GM20431 (cell line): ENCODE data around the gene ZBTB21.

ENCODE experiments used
- in situ Hi-C: fragments of 300-500 bp; cut with MseI, MboI; formaldehyde crosslinking; loops from one replicate; pipeline ENCODE4 v1.15.0; 2020; ENCODE audit warnings: low sequenced_read_pairs; ENCODE audit not compliant: unreplicated experiment

ZBTB21 gene

DNA sequence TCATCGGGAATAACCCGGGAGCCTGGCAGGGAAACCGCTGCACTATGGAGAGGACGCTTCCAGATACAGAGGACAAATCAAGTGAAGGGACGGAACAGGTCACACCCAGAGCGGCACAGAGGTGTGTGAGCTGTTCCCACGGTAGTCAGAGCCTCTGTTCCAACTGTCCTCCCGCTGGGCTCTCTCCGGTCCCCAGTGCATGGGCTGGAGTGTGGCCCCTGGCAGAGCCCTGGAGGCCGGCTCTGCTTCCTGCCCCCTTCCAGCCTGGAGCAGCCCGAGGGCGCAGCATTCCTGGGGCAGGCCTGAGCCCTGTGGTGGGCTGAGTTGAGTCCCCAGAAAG is 11.9 kb upstream of the ZBTB21 start:
- in situ Hi-C loops = no loop called here

DNA sequence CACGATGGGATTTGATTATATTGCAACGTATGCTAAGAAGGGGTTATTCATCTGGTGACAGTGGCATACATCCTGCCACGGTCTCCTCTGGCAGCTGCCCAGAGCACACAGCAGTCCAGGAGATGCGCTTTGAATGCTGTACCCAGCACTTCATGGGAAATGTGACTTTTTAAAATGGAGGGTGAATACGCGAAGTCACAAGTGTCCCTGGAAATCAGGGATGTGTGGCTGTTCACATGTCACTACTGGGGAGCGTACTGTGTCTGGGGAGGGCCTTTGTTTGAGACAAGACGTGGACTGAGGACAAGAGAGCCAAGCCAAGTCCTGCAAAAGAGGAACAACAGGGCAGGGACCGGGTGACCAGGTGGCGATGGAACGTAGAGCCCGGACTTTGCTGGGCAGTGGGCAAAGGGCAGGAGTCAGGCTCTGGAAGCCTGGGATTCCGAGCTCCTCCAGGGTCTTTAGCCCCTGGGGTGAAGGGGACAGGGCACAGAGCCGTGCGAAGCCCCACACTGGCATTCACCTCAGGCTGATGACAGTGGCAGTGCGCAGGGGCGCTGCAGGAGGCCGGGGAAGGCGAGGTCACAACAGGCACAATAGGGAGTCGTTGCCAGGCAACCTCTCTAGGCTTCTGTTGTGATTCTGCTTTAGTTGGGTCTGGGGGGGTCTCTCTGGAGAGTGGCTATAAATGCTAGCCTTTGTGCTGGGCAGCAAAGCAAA is 11.4 kb upstream of the ZBTB21 start:
- in situ Hi-C loops = no loop called here

DNA sequence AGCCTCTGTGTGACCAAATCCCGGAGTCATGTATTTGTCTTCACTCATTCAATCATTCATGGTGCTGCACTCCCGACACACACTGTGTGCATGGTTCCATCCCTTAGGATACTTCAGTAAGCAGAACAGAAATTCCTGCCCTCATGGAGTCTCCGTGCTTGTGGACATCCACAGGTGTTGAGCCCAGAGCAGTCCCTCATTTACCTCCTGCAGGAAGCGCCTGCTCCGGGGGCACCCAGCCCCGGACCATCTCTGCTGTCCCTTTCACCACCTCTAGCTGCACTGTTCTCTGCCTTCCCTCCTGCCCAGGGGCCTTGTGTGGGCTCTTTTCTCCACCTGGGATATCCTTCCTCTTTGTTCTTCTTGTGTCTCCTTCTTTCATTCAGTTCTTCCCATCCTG is 9.5 kb upstream of the ZBTB21 start:
- in situ Hi-C loops = no loop called here

DNA sequence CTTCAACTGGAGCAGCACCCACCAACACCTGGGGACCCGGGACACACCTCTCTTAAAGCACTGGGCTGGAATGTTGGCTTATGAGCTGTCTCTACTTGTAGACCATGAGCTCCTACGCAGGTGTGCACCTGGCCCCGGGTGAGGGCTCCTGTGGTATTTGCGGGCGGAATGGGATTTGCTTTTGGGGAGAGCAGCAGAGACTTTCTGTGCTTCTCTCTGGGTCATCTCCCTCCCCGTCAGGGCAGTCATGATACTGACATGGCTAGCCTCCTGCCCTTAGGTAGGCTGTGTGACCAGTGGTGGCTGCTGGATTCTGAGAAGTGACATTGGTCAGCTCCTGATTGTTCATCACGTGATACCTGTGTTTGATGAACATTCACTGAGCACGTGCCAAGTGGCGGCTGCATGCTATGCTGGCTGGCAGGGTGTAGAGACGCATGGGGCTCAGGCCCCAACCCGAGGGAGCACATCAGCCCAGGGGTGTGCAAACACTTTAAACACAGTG is 9.0 kb upstream of the ZBTB21 start:
- in situ Hi-C loops = no loop called here

DNA sequence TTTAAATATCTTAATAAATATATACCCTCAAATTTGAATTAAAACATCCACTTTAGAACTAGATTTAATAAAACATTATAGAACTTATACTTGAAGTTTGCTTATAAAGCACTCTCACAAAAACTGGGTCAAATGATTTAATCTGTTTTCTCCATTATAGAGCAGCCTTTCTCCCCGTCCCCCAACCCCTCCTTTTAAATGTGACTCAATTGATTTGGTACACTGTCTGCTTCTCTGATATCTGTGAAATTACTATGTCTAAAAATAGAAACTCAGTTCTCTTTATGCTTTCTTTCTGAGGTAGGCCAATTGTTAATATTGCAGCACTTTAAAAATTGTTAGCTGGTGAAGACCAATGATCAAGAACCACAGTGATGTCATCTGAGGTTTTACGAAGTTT is 6.9 kb upstream of the ZBTB21 start:
- in situ Hi-C loops = no loop called here

DNA sequence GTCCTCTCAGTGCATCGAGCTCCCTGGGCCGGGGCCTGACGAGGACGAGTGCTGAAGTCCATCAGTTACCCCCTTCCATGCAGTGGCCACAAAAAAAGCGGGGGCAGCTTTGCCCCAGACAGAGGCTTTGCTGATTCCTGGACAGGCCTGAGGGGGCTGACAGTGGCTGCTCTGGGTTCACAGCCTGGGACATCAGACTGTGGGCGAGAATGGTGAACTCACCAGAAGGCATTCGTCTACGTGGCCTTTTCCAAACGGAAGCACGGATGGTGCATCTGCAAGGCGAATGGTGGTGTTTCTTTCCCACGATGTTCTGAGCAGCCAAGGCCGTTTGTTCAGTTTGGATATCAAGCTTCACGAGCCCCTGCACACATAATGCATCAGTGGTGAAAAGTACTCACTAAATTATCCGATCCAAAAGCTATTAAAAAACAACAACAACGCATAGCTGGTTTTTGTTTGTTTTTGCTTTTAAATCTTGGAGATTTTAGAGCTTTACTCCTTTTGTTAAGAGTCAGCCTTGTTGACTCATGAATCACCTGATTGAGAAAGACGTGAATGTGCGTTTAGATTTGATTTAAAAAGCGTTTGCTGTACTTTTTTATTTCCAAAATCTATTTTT is 6.3 kb upstream of the ZBTB21 start:
- in situ Hi-C loops = no loop called here

DNA sequence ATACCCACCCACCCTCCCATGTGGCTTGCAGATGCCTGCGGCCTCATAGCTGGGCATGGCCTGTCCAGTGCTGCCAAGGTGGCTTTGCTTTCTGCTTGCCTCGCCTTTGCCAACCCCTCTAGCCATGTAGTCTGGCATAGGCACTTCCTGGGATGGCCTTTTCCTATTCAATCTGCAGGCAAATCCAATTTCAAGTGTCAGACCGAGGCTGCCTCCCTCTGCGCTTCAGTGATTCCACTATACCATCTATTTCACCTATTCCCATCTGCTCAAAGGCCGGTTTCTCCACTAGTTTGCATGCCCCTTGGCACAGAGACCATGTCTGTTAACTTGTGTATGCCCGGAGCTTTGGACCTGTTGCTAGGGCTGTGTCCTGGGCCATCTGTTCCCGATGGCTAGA is 3.8 kb upstream of the ZBTB21 start:
- in situ Hi-C loops = no loop called here

DNA sequence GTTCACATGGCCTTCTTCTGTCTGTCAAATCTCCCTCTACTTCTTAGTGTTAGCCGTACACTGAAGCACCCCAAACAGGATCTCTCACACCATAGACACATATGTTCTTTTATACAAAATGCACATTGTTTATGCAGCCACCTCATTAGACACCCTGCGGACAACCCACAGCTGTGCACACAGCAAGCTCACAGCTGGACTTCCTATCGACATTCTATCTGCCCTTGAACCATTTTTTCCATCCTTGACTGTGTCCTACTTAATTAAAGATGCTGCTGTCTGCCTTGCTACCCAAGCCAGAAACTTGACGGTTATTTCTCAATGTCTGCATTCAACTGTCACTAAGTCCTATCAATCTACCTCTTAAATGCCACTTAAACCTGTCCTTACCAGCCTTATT is 3.2 kb upstream of the ZBTB21 start:
- in situ Hi-C loops = no loop called here

DNA sequence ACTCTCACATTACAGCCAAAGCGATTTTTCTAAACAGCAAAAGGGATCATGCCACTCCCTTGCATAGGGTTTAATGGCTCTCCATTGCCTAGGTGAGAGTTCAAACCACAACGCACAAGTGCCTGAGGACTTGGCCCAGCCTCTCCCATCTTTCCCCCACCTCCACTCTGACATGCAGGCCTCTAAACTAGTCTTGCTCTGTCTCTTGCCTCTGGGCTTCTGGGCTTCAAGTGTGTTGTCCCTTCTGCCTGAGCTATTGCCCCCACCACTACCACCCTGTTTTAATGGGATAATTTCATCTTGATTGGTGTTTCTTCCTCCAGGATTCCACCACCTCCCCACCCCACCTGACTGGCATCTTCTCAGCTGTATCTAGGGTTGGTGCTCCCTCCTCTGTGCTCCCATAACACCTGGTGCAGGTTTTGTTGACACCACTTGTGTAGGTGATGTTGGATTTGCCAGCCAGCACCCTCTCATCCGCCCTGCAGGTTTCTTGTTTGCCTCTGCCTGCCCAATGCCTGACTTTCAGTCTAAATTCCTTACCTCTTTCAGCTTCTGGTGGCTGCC is 2.7 kb upstream of the ZBTB21 start:
- in situ Hi-C loops = no loop called here

DNA sequence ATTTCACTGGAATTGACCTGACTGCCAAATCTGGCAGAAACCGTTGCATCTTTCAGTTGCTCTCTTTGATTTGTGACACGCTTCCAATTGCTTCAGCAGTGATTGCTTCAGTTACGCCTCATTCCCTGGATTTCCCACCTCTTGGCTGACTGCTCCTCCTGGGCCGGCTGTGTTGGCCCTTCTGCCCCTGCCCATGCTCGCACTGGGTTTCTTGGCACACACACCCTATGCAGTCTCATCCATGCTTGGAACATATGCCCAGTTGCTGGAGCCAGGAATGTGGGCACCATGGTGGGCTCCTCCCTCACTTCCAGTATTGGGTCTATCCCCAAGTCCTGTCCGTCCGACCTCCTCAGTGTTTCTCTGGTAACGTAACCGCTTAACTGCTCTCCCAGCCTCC is 2.2 kb upstream of the ZBTB21 start:
- in situ Hi-C loops = no loop called here

DNA sequence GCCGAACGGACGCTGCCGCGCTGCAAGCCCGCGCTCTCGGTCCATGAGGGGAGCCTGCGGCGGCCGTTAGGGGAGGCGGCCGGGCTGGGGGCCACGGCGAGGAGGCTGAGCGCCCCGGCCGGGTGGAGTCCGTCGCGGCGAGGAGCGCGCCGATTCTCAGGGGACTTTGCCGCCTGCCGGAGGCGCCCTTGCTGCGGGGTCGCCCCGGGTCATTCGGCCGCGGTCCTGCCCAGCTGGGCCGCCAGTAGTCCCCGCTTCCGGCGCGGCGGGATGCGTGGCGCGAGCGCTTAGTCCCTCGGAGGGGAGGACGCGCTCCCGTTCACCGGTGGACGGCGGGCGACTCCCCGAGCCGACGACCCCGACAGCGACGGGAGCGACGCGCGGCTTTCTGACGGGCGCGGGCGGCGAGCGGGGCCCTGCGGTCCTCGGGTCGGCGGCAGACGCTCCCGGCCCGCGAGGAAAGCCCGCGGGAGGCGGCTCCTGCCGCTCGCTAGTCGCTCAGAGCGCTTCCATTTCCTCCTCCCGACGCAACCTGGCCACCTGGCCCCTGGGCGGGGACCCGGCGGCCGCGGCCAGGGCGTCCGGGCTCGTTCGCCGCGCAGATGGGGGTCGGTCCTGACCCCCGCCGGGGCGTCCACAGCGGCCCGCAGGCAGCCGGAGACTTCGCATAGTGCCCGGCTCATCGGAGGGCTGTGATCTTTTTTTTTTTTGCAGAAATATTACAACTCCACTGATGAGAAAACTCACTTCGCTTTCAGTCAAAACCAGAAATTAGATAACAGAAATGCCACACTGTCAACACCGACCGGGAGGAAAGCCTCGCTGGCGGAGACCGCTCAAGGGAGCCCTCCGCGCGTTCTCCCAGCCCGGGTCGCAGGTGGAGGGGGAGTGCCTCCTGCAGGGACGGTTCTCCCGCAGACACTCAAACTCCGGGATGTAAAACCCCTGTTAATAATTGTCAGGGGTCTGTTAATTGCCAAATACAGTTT is 641 bp upstream of the ZBTB21 start:
- in situ Hi-C loops = no loop called here

DNA sequence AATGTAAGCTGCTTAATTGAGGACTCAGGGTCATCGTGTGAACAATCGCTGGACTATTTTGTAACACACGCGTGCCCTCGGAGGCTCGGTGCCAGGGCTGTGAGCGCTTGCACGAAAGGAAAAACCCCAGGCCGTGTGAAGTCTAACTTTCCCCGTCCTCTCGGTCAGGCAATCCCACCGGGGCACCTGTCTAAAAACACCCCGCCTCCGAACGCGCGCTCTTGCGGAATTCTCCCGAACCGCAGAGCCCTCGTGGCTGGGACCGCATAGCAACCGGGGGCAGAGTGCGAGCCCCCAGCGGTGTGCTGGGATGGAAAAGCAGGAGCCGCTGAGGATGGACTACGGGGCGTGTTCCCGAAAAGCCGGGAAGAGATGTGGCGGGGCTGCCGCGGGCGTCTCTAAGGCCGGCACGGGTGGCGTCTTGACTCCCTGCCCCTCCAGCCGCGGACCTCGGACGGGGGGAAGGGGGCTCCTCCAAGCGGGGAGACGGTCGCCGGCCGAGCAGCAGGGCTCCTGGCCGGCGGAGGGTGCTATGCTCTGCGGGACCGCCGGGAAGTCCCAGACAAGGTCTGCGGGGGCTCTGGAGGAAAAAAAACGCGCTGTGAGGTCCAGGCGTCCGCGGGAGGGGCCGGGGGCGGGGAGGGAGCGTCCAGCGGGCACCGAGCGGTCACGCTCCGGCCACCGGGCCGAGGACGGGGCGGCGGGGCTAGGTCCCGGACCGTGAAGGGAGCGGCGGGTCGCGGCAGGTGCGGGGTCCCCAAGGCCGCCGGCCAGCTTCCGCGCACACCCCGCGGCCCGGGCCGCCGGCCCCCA is 936 bp downstream of the ZBTB21 start:
- in situ Hi-C loops = no loop called here

DNA sequence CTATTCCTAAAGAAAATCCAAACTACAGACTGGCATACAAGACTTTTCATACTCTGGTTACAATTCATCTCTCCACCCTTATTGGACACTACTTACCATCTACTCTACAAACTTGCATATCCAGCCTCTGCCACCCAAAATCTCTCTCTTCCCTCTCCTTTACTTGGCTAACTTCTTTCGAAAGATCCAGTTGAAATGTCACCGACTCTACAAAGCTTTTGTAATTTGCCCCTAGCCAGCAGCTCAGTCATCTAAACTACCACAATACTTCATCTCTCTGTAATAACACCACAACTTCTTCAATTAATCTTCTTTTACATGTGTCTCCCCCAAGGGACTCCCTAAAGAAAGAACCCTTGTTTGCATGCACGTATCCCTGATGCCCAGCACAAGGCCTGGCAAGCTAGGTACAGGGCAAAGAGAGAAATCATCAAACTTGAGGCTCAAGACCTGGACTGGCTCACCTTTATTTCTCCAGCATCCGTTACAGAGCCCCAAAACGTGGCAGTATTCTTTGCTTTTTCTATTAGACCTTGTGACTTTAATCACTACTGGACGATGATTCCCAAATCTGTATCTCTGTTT is 2.7 kb downstream of the ZBTB21 start:
- in situ Hi-C loops = no loop called here

DNA sequence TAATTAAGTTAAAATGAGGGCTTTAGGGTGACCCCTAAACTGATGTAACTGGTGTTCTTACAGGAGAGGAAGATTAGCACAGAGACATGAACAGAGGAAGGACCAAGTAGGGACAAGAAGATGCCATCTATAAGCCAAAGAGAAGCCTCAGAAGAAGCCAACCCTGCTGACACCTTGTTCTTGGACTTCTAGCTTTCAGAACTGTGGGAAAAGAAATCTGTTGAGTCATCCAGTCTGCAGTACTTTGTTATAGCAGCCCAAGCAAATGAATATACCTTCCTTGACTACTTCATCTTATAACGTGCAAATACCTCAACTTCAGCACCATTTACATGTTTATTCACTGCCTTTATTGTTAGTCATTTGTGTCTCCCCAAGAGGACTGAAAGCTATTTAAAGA is 3.4 kb downstream of the ZBTB21 start:
- in situ Hi-C loops = no loop called here

DNA sequence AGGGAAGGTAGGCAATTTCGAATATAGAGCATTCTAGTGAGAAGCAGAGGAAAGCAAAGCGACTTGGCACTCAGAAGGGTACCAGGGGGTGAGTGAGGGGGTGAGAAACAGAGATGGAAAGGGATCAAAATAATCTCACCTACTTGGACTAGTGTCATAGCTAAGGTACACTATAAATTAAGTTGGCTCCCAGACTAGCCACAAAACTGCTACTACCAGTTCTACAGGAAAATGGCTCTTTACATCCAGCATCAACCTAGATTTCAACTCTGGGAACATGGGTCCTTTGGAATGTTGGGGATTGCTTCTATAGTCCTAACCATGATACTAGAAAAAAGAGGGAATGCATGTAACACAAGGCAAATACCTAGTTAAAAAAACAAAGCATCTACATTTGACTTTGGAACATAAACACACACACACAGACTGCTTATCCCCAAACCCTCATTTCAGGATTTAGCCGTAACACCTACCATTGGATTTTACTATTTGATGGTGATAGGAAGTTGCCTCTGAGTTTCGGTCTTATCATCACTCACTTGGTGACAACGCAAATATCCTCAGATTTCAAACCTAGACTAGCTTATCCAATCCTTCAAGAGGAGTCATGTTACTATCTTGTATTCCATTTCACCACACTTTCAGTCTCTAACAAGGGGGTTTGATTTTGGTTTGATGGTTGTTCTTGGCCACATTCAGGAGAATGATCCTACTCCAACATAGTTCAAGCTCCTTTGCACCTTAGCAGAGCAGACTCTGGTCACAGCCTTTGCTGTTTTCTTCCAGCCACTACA is 5.6 kb downstream of the ZBTB21 start:
- in situ Hi-C loops = no loop called here

DNA sequence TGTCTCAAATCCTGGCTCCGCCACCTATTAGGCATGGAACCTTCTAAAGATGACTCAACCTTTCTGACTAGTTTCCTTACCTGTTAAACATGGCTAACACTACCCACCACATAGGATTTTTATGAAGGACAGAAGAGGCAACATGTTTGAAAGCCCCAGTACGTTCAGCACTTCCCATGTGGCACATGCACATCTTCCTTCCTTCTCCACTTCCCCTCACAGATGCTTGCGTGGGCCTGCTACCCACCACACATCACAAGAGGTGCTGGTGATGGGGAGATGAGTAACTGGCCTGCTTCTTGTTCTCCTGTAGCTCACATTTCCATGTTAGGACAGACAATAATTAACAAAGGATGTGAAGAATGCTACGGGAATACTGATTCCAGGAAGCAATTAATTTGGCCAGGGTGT is 7.1 kb downstream of the ZBTB21 start:
- in situ Hi-C loops = no loop called here

DNA sequence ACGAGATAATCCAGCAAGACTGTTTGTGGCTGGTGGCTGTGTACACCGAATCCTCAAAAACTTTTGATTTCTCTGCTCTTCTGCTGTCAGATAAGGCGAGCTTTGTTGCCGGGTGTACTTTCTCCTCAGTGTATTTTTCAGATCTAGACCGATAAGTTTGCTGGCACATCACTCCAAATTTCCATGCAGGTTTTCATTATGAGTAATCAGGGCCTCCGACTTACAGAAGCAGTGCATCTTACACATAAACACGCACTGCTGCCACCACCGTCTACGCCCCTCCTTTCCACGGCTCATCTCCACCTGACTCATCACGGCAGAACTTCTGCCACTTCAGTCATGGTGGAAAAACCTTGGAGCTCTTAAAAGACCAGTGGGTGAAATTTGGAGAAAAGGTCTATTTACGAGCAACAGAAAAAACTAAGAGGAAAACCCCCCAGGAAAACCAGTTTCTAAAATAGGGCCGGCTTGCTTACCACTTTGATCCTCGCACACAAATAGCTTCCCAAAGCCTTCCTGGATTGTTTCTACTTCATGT is 7.7 kb downstream of the ZBTB21 start:
- in situ Hi-C loops = no loop called here

DNA sequence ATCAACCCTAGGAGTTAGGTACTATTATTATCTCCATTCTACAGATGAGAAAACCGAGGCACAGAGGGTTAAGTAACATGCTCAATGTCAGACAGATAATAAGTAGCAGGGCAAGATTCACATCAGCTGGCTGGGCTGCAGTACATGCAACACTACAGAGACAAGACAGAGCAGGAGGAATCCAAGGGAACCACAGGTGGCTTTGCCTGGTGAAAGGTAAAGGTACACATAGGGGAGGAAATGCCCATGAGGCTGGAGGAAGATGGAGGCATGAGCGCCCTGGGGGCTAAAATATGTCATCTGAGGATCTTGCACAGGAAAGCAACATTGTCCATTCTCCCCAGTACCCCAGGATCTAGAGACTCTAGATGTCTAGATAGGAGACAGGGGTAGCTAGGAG is 8.4 kb downstream of the ZBTB21 start:
- in situ Hi-C loops = no loop called here
